ENCODE results near the gene MYL10. TPM values are rescaled to one million over a fixed set of nuclear protein-coding genes. Genes with fewer than 3 reads are reported as not detected.
A peak's percentile ranks its signal among the peaks of the same experiment; 100 is the strongest.
"Not testable (repeated sequence)": the region's sequence is repeated elsewhere in the genome, so short reads cannot be mapped to it uniquely, and the experiment has no call there.

The MYL10 gene
- total RNA-seq, 1 donor from 2014 or later, result not detected

DNA sequence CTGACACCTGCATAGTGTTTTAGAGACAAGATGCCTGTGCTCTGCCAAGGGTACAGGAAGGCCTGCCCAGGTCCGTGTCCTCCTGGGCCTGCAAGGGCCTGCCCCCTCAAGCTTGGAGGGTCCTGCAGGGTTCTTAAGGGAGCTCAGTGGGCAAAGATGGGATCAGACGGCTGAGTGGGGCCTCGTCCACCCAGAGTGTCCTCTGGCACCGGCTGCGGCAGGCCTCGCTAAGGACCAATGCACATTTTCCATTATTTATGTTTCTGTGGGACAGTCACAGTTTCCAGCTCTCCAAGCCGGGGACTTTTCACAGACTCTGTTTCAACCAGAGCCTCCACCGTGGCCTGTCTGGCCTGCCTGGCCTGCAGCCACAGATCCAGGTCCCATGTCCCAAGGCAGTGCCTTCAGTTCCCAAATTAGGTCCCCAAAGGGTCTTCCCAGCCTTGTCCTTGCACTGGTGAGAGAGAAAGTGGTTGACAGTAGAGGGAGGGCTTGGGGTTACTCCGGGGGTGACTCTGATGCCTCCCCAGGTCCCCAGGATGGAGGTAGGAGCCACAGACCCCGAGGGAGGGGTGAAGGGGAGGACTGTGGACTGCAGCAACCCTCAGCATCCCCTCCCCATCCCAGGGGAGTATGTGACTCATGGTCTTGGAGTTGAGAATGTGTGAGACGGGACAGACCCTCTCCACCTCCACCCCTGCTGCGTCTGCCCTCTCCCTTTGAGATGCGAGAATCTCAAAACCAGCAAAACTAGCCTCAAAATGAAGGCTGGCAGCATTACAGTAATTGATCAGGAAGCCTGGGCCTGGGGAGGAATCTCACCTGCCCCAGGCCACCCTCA, 14.8 kb downstream of the MYL10 start:
- ATAC-seq (no peak), DNase-seq (no peak)
- no peaks in the 10 kb centered on the region for H3K4me1 ChIP-seq
- H3K36me3 ChIP-seq, result no peaks in the 10 kb centered on the region
- H3K4me3 ChIP-seq, result no peak overlapping the region
- intact Hi-C loops (cut with DNase I), result no loop called here
- no peak overlapping the region for H3K27ac ChIP-seq
- no peaks in the 10 kb centered on the region for H3K9me3 ChIP-seq
- TF ChIP-seq, protein P1, sequence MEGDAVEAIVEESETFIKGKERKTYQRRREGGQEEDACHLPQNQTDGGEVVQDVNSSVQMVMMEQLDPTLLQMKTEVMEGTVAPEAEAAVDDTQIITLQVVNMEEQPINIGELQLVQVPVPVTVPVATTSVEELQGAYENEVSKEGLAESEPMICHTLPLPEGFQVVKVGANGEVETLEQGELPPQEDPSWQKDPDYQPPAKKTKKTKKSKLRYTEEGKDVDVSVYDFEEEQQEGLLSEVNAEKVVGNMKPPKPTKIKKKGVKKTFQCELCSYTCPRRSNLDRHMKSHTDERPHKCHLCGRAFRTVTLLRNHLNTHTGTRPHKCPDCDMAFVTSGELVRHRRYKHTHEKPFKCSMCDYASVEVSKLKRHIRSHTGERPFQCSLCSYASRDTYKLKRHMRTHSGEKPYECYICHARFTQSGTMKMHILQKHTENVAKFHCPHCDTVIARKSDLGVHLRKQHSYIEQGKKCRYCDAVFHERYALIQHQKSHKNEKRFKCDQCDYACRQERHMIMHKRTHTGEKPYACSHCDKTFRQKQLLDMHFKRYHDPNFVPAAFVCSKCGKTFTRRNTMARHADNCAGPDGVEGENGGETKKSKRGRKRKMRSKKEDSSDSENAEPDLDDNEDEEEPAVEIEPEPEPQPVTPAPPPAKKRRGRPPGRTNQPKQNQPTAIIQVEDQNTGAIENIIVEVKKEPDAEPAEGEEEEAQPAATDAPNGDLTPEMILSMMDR (IDR thresholded peaks at IDR 0.05), result no peak
- H3K27me3 ChIP-seq, result peaks cover 4% of the 10 kb centered on the region

DNA sequence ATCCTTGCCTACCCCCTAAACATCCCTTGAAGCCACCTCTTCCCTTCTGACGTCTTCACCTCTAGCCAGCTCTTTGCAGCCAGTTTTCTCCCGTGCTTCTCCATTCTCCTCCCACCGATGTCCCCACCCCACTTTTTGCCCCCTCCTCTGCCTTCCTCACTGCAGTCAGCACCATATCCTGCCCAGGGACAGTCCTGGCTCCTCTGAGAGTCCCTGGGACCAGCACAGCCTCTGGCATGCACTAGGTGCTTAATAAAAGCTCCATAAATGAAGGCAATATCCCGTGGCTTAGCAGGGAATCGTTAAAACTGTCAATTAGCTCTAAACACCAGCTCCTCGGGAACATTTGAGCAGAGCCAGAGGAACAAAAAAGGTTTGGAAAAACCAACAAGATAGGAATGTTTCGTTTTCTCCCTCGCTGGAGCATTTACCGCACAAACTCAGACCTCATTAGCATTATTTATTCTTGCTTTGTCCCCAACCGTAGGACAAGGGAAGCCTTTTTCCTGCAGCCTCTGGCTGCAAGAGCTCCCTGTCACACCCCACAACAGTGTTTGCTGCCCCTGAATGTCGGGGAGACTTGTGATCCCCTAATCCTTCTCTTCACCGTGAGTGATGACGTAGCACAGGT, 16.1 kb downstream of the MYL10 start:
- H3K36me3 ChIP-seq, result no peaks in the 10 kb centered on the region
- no peak overlapping the region for H3K27ac ChIP-seq
- TF ChIP-seq, protein P1 (IDR thresholded peaks at IDR 0.05), result no peak
- no peak overlapping the region for H3K4me3 ChIP-seq
- DNase-seq (no peak), ATAC-seq (no peak)
- H3K27me3 ChIP-seq, result peaks cover 4% of the 10 kb centered on the region
- intact Hi-C loops (cut with DNase I), result no loop called here
- no peaks in the 10 kb centered on the region for H3K4me1 ChIP-seq
- no peaks in the 10 kb centered on the region for H3K9me3 ChIP-seq

DNA sequence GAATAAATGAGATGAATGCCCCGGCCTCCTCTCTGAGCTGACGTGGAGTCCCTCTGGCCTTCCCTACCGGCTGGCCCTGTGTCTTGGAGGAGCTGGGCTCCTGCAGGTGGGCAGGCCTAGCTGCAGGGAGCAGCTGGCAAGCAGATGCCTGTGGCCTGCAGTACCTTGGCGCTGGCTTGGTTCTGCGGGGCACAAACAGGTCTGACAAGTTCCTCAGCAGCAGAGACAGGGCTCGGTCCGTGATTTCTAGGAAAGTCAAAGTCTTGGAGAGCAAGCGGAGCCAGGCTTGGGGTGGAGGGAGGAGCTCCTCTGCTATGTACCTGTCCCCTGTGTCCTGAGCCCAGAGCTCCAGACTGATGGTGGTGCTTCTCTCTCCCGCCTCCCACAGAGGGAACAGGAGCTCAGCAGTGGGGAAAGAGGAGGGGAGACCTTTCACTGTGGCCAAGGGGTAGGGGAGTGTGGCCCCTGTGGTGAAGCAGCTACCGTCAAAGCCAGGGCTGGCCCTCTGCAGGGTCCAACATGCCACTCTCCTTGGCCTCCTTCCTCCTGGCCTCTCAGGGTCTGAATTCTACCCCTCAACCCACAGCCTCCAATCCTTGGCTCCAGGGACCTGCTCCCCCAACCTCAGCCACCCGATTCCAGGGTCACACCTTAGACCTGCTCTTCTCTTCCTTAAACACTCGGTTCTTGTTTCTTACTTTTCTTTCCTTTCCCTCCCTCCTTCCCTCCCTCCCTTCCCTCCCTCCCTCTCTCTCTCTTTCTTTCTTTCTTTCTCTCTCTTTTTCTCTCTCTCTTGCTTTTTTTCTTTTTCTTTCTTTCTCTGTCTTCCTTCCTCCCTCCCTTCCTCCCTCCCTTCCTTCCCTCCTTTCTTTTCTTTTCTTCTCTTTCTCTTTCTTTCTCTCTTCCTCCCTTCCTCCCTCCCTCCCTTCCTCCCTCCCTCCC, 20.1 kb downstream of the MYL10 start:
- intact Hi-C loops (cut with DNase I), result no loop called here
- TF ChIP-seq, protein P1 (IDR thresholded peaks at IDR 0.05), result no peak
- ATAC-seq (peak; percentile 96), DNase-seq (peak; percentile 84)
- no peak overlapping the region for H3K4me3 ChIP-seq
- no peaks in the 10 kb centered on the region for H3K4me1 ChIP-seq
- H3K9me3 ChIP-seq, result no peaks in the 10 kb centered on the region
- no peaks in the 10 kb centered on the region for H3K27me3 ChIP-seq
- H3K36me3 ChIP-seq, result no peaks in the 10 kb centered on the region
- no peak overlapping the region for H3K27ac ChIP-seq

GRCh38 chr7:101606498-101606923, 22.6 kb downstream of the MYL10 start:
- Histone ChIP-seq H3K27ac (no peak overlapping the region), H3K4me1 (peaks cover 5% of the 10 kb centered on the region), H3K27me3 (peaks cover 5% of the 10 kb centered on the region), H3K4me3 (no peak overlapping the region), H3K9me3 (no peaks in the 10 kb centered on the region), H3K36me3 (no peaks in the 10 kb centered on the region)
- TF ChIP-seq, protein P1 (IDR thresholded peaks at IDR 0.05), result no peak
- ATAC-seq, result no peak
- DNase-seq, result no peak
- intact Hi-C loops (cut with DNase I), result no loop called here

DNA sequence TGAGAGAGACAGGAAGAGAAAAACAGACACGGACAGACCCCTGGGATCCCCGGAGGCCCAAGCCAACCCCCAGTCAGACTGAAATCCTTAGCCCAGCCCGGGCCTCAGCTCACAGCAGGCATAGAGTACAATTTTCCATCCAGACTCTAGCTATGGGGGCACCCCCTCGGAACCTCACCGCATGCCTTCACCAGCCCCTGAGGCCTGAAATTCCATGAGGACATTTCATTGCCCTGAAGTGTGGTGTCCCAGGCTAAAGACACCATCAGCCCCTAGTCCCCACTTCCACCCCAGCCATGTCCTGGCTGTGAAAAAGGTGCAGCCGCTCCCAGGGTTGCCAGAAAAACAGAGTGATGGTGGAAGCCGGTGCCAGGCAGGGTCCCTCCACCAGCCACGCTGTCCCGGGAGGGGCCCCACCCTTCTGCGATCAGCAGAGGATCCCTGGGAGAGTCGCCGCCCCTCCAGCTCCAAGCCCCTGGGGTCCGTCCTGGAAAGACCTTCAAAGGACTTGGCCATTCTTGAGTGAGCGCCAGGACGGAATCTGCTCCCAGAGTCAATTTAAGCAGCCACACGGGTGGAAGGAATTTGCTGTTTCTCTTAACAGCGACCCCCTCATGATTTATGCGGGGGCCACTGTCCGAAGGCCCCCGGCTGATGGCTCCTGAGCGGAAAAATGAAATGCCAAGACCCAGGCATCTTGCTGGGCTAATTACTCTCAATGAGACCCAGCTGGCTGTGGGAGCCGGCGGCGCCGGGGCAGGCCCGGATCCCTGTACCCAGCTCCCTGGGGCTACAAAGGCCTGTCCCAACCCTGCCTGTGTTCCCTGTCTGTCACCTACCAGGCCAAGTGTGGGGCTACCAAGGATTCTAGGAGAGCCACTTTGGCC, 23.2 kb downstream of the MYL10 start:
- Histone ChIP-seq H3K9me3 (no peaks in the 10 kb centered on the region), H3K4me3 (no peak overlapping the region), H3K27ac (no peak overlapping the region), H3K36me3 (no peaks in the 10 kb centered on the region), H3K4me1 (peaks cover 5% of the 10 kb centered on the region), H3K27me3 (peaks cover 5% of the 10 kb centered on the region)
- TF ChIP-seq, protein P1 (IDR thresholded peaks at IDR 0.05), result no peak
- intact Hi-C loops (cut with DNase I), result no loop called here
- DNase-seq (no peak), ATAC-seq (no peak)

DNA sequence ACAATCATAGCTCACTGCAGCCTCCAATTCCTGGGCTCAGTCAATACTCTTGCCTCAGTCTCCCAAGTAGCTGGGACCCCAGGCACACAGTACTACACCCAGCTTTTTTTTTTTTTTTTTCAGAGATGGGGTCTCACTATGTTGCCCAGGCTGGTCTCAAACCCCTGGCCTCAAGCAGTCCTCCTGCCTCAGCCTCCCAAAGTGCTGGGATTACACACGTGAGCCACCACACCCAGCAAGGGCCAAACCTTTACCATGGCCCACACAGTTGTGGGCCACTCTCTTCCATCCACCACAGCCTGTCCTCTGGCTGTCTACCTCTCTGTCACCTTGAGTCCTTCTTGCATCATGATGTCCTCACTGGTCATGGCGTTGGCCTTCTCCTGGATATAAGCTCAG, 24.2 kb downstream of the MYL10 start:
- H3K4me3 ChIP-seq; DNase-seq; H3K4me1 ChIP-seq; H3K36me3 ChIP-seq; ATAC-seq; H3K27ac ChIP-seq; H3K27me3 ChIP-seq; intact Hi-C loops (cut with DNase I); H3K9me3 ChIP-seq: not testable (repeated sequence)
